A549 (cell line): ENCODE measurements around the gene RERE. TPM values are rescaled to one million over a fixed set of nuclear protein-coding genes. Genes with fewer than 3 reads are reported as not detected.

Experiments
- ATAC-seq, 2 experiments: fragments of 200-7000 bp in 1 of 2; fragments of >200 bp in 1 of 2; cut with Nextera tagmentation in 1 of 2; cut with Tn5 transposase in 1 of 2; 3 replicates each; pipeline versions ENCODE4 v1.8.0 to v1.9.1; 2018 to 2020; ENCODE audit warnings: mild to moderate bottlenecking in 1 of 2, moderate library complexity in 1 of 2
- CTCF ChIA-PET: fragments of 300-600 bp; sonication (Branson Sonifier 250); formaldehyde crosslinking; extraction: SDS; loops from one replicate; lab custom pipeline; 2021; ENCODE audit warnings: antibody characterized with exemption, inconsistent platforms; lab: Yijun Ruan, JAX
- POLR2A ChIA-PET: fragments of 350-600 bp; formaldehyde crosslinking; extraction: SDS; loops from one replicate; lab custom pipeline; 2021; ENCODE audit warnings: antibody characterized with exemption, inconsistent platforms; lab: Yijun Ruan, JAX
- DNase-seq, 2 experiments: peaks; one replicate each; pipeline versions ENCODE4 v3.0.0 to v3.0.0-alpha.2; 2011 to 2016; ENCODE audit warnings: low read depth in 1 of 2, low spot score in 1 of 2
- FAIRE-seq: peaks from 2 replicates; lab custom pipeline; 2011; peaks lifted over from hg19 to GRCh38; lab: Jason Lieb, UNC
- H3K27ac ChIP-seq, 2 experiments: fragments of >200 bp; sonication (Bioruptor Twin); formaldehyde crosslinking; 3 replicates each; pipeline ENCODE4 v1.5.1; 2016 to 2017
- H3K4me1 ChIP-seq: fragments of >200 bp; sonication (Bioruptor Twin); formaldehyde crosslinking; 3 replicates; pipeline ENCODE4 v1.6.1; 2016
- H3K4me2 ChIP-seq: fragments of >200 bp; sonication (Bioruptor Twin); formaldehyde crosslinking; 3 replicates; pipeline ENCODE4 v1.6.1; 2016
- H3K4me3 ChIP-seq: fragments of >200 bp; sonication (Bioruptor Twin); formaldehyde crosslinking; 3 replicates; pipeline ENCODE4 v1.5.1; 2016
- H3K9me3 ChIP-seq: fragments of >200 bp; sonication (Bioruptor Twin); formaldehyde crosslinking; 3 replicates; pipeline ENCODE4 v1.6.1; 2016
- CBX2 ChIP-seq: fragments of 200-600 bp; sonication (generic); IDR thresholded peaks from 2 replicates; pipeline ENCODE4 v1.6.1; 2016; ENCODE audit warnings: low read depth, mild to moderate bottlenecking, borderline replicate concordance
- CBX8 ChIP-seq: fragments of 200-600 bp; sonication (generic); IDR thresholded peaks from 2 replicates; pipeline ENCODE4 v1.6.1; 2016
- CEBPB ChIP-seq, 2 experiments: fragments of >200 bp in 1 of 2; sonication (Bioruptor Twin) in 1 of 2; formaldehyde crosslinking in 1 of 2; IDR thresholded peaks; 2 replicates each; pipeline ENCODE4 v1.6.1; 2012 to 2016
- CTCF ChIP-seq: fragments of >200 bp; sonication (Bioruptor Twin); formaldehyde crosslinking; IDR thresholded peaks from 3 replicates; pipeline ENCODE4 v1.5.1; 2016
- EHMT2 ChIP-seq: fragments of 200-600 bp; sonication (generic); IDR thresholded peaks from 2 replicates; pipeline ENCODE4 v1.6.1; 2016; ENCODE audit warnings: antibody characterized with exemption, low read depth, mild to moderate bottlenecking, moderate library complexity
- EP300 ChIP-seq, 2 experiments: fragments of >200 bp; sonication (Bioruptor Twin); formaldehyde crosslinking; IDR thresholded peaks; 2 replicates in 1 of 2; 3 replicates in 1 of 2; pipeline ENCODE4 v1.6.1; 2016 to 2017
- ESRRA ChIP-seq: fragments of 150-350 bp; IDR thresholded peaks from 2 replicates; pipeline ENCODE4 v1.6.1; 2014; ENCODE audit warnings: mild to moderate bottlenecking, low read length, borderline replicate concordance
- GATA3 ChIP-seq: IDR thresholded peaks from 2 replicates; pipeline ENCODE4 v1.6.1; 2012; ENCODE audit warnings: borderline replicate concordance
- HDAC2 ChIP-seq: fragments of 200-600 bp; sonication (generic); IDR thresholded peaks from 2 replicates; pipeline ENCODE4 v1.6.1; 2016
- HEYL ChIP-seq: fragments of 250-450 bp; sonication (Bioruptor Pico); IDR thresholded peaks from 2 replicates; pipeline ENCODE4 v1.8.0; 2021; ENCODE audit warnings: mild to moderate bottlenecking, moderate library complexity
- HOXA7 ChIP-seq: fragments of 250-450 bp; sonication (Bioruptor Pico); IDR thresholded peaks from 2 replicates; pipeline ENCODE4 v1.5.0; 2020; ENCODE audit warnings: mild to moderate bottlenecking, moderate library complexity
- JUN ChIP-seq, 2 experiments: fragments of >200 bp; sonication (Bioruptor Twin); formaldehyde crosslinking; IDR thresholded peaks; 2 replicates in 1 of 2; 3 replicates in 1 of 2; pipeline ENCODE4 v1.6.1; 2016 to 2017
- JUNB ChIP-seq: fragments of >200 bp; sonication (Bioruptor Twin); formaldehyde crosslinking; IDR thresholded peaks from 2 replicates; pipeline ENCODE4 v1.6.1; 2016
- KDM1A ChIP-seq: fragments of 200-600 bp; sonication (generic); IDR thresholded peaks from 2 replicates; pipeline ENCODE4 v1.6.1; 2016; ENCODE audit warnings: low read depth, mild to moderate bottlenecking
- KDM5A ChIP-seq: fragments of 200-600 bp; sonication (generic); IDR thresholded peaks from 2 replicates; pipeline ENCODE4 v1.6.1; 2016; ENCODE audit warnings: antibody characterized with exemption, mild to moderate bottlenecking
- MAX ChIP-seq: IDR thresholded peaks from 2 replicates; pipeline ENCODE4 v1.6.1; 2012
- MAZ ChIP-seq: fragments of 150-350 bp; IDR thresholded peaks from 2 replicates; pipeline ENCODE4 v1.6.1; 2014; ENCODE audit warnings: antibody characterized with exemption, low read depth, low read length, borderline replicate concordance
- NPAS2 ChIP-seq: fragments of 250-450 bp; sonication (Bioruptor Pico); IDR thresholded peaks from 2 replicates; pipeline ENCODE4 v1.8.0; 2022; ENCODE audit warnings: mild to moderate bottlenecking, moderate library complexity, borderline replicate concordance
- RCOR1 ChIP-seq: fragments of 150-350 bp; IDR thresholded peaks from 2 replicates; pipeline ENCODE4 v1.6.1; 2014; ENCODE audit warnings: antibody characterized with exemption, low read length, low read depth
- REST ChIP-seq: fragments of 200-600 bp; sonication (generic); IDR thresholded peaks from 2 replicates; pipeline ENCODE4 v1.6.1; 2016; ENCODE audit warnings: antibody characterized with exemption, mild to moderate bottlenecking, moderate library complexity
- USF2 ChIP-seq: fragments of 450-650 bp; IDR thresholded peaks from 2 replicates; pipeline ENCODE4 v1.6.1; 2014; ENCODE audit warnings: antibody characterized with exemption
- ZC3H11A ChIP-seq: fragments of 450-650 bp; IDR thresholded peaks from 2 replicates; pipeline ENCODE4 v1.6.1; 2014; ENCODE audit warnings: antibody characterized with exemption, mild to moderate bottlenecking
- WGBS: methylation state at CpG from one replicate; pipeline ENCODE4 v1.1.6; 2017; ENCODE audit errors: missing lambda C conversion rate; 5-methylcytosine and 5-hydroxymethylcytosine counted together
- polyA plus RNA-seq, 4 experiments: library from polyadenylated mRNA; depleted of rRNA in 3 of 4; stranded (reverse); fragments of >200 nt; fragmentation: RNase III in 1 of 4; extraction: RNeasy Plus Mini Kit Qiagen cat#74134 plus additional on column Dnase treatment in 1 of 4; gene quantifications; 2 replicates in 3 of 4; 3 replicates in 1 of 4; pipeline ENCODE4 v1.2.3, GENCODE V29; 2011 to 2017

The RERE gene
- polyA plus RNA-seq, 2 of the 4 experiments (the other 2 are of a cell fraction): 12.6 to 28.6 TPM

GRCh38 chr1:8745346-8745745 is 72.1 kb downstream of the RERE start:
- DNase-seq: no peak
- no peak for FAIRE-seq
- Histone ChIP-seq H3K4me3 (no peak overlapping the region), H3K27ac (no peak overlapping the region), H3K4me1 (peaks cover 9% of the 10 kb centered on the region; the same call in 2 of the 3 replicates), H3K9me3 (no peaks in the 10 kb centered on the region), H3K4me2 (no peak overlapping the region)
- ATAC-seq: no peak
- 93% methylated on average over 6 of the region's 6 CpGs for whole genome bisulfite sequencing
- ChIA-PET CTCF (no interaction called here), POLR2A (no interaction called here)
- TF ChIP-seq CBX2 (no peak), JUNB (no peak), JUN (IDR thresholded peaks at IDR 0.05) (no peak), EP300 (IDR thresholded peaks at IDR 0.05) (no peak), RCOR1 (no peak), USF2 (no peak), NPAS2 (no peak), HEYL (CRISPR knock-in tag) (no peak), HOXA7 (CRISPR knock-in tag) (no peak), GATA3 (no peak), KDM5A (no peak), REST (no peak)

- Histone ChIP-seq H3K9me3 (peaks cover 9% of the 10 kb centered on the region; the same call in 1 of the 3 replicates), H3K4me2 (peak overlapping the region; percentile 29; the same call in 2 of the 3 replicates), H3K4me3 (no peak overlapping the region), H3K4me1 (peaks cover 9% of the 10 kb centered on the region; the same call in 2 of the 3 replicates), H3K27ac (no peak overlapping the region; a peak in 1 of 6 replicates)
- TF ChIP-seq CEBPB (IDR thresholded peaks at IDR 0.05) (peak in 1 of 2 experiments; percentile 14; a peak in 1 of 4 replicates), CBX8 (no peak)
- FAIRE-seq (no peak), DNase-seq (no peak), ATAC-seq (no peak)
- ChIA-PET POLR2A (no interaction called here), CTCF (interaction anchor here (1.0 to 3.2 kb wide), 4 partner anchors 15 to 107 kb away, joined by 3 to 18 read pairs (median 4); no protein-coding TSS in a partner anchor)
- 85% methylated on average over 6 of the region's 6 CpGs for whole genome bisulfite sequencing
Measured at GRCh38 chr1:8742022-8742924, 75.2 kb downstream of the RERE start.

- ATAC-seq (no peak), FAIRE-seq (no peak), DNase-seq (no peak)
- ChIA-PET POLR2A (no interaction called here), CTCF (interaction anchor here (0.9 to 3.2 kb wide), 3 partner anchors 9 to 109 kb away, joined by 3 to 18 read pairs (median 6); no protein-coding TSS in a partner anchor)
- no peak overlapping the region for H3K27ac ChIP-seq
- TF ChIP-seq USF2 (no peak), HDAC2 (no peak), ESRRA (no peak), HEYL (CRISPR knock-in tag) (no peak), ZC3H11A (no peak), CTCF (no peak), MAZ (no peak), KDM1A (no peak), EHMT2 (no peak), MAX (no peak), KDM5A (no peak)
- H3K9me3 ChIP-seq: peaks cover 9% of the 10 kb centered on the region; the same call in 1 of the 3 replicates
- no peak overlapping the region for H3K4me3 ChIP-seq
- H3K4me2 ChIP-seq: no peak overlapping the region
- H3K4me1 ChIP-seq: peaks cover 9% of the 10 kb centered on the region; the same call in 2 of the 3 replicates
Measured at GRCh38 chr1:8740034-8740449, 77.4 kb downstream of the RERE start.
